HG03066 (cell line): Measurements from ENCODE around the gene ARRB1.
"Not testable (repeated sequence)": the region's sequence is repeated elsewhere in the genome, so short reads cannot be mapped to it uniquely, and the experiment has no call there.

Experiments used
- ATAC-seq: cut with Tn5 transposase; IDR thresholded peaks from one replicate; pipeline ENCODE4 v1.9.1; 2021; ENCODE audit warnings: low read depth; ENCODE audit not compliant: unreplicated experiment

The ARRB1 gene

GRCh38 chr11:75277991-75278790 is 73.3 kb downstream of the ARRB1 start:
- no peak for ATAC-seq

GRCh38 chr11:75277211-75277805 is 74.2 kb downstream of the ARRB1 start:
- no peak for ATAC-seq

GRCh38 chr11:75276686-75277085 is 74.8 kb downstream of the ARRB1 start:
- ATAC-seq, result no peak

GRCh38 chr11:75276186-75276585 is 75.3 kb downstream of the ARRB1 start:
- ATAC-seq, result no peak

GRCh38 chr11:75275581-75275980 is 75.9 kb downstream of the ARRB1 start:
- ATAC-seq, result no peak

GRCh38 chr11:75274716-75275115 is 76.7 kb downstream of the ARRB1 start:
- ATAC-seq, result not testable (repeated sequence)

GRCh38 chr11:75273411-75274391 is 77.8 kb downstream of the ARRB1 start:
- no peak for ATAC-seq

GRCh38 chr11:75272821-75273301 is 78.6 kb downstream of the ARRB1 start:
- no peak for ATAC-seq

- ATAC-seq, result no peak
Measured at GRCh38 chr11:75272391-75272790, 79.1 kb downstream of the ARRB1 start.

GRCh38 chr11:75271730-75272129 is 79.7 kb downstream of the ARRB1 start:
- ATAC-seq, result no peak

- no peak for ATAC-seq
Measured at GRCh38 chr11:75270896-75271418, 80.5 kb downstream of the ARRB1 start.

GRCh38 chr11:75269896-75270295 is 81.6 kb downstream of the ARRB1 start:
- no peak for ATAC-seq

GRCh38 chr11:75269367-75269660 is 82.1 kb downstream of the ARRB1 start:
- no peak for ATAC-seq

- ATAC-seq, result no peak
Measured at GRCh38 chr11:75268626-75269366, 82.7 kb downstream of the ARRB1 start.

- no peak for ATAC-seq
Measured at GRCh38 chr11:75267171-75267970, 84.1 kb downstream of the ARRB1 start.

GRCh38 chr11:75265851-75266531 is 85.5 kb downstream of the ARRB1 start:
- ATAC-seq, result no peak

- no peak for ATAC-seq
Measured at GRCh38 chr11:75264971-75265370, 86.5 kb downstream of the ARRB1 start.

- no peak for ATAC-seq
Measured at GRCh38 chr11:75264356-75264755, 87.1 kb downstream of the ARRB1 start.

- ATAC-seq, result no peak
Measured at GRCh38 chr11:75263944-75264349, 87.5 kb downstream of the ARRB1 start.
